B cell (primary cell): ENCODE measurements around the gene RAB24. TPM values are rescaled to one million over a fixed set of nuclear protein-coding genes. Genes with fewer than 3 reads are reported as not detected.
A peak's percentile ranks its signal among the peaks of the same experiment; 100 is the strongest.

Experiments
- ATAC-seq: fragments of 200-7000 bp; cut with Tn5 transposase; one replicate; pipeline ENCODE4 v1.10.0; 2021; ENCODE audit warnings: low read depth, mild to moderate bottlenecking, moderate number of reproducible peaks, moderate library complexity
- CTCF ChIA-PET: fragments of 350-600 bp; sonication (Branson Sonifier 250); formaldehyde crosslinking; loops from one replicate; lab custom pipeline; 2021; ENCODE audit warnings: antibody characterized with exemption, inconsistent platforms; lab: Charles Lee
- POLR2A ChIA-PET: fragments of 350-600 bp; sonication (Branson Sonifier 250); formaldehyde crosslinking; loops from one replicate; lab custom pipeline; 2021; ENCODE audit warnings: antibody characterized with exemption; lab: Charles Lee
- DNase-seq: peaks from one replicate; pipeline ENCODE4 v3.0.0; 2013
- H2AFZ ChIP-seq: 2 replicates; pipeline ENCODE4 v1.6.1; 2012; ENCODE audit warnings: mild to moderate bottlenecking, low read depth, low read length; ENCODE audit not compliant: insufficient read depth, poor library complexity, severe bottlenecking
- H3K27ac ChIP-seq, 2 donors: 1 replicate in 1 of 2; 2 replicates in 1 of 2; pipeline ENCODE4 v1.5.1; 2012 to 2013; ENCODE audit warnings: low read length in 2 of 2, mild to moderate bottlenecking in 2 of 2, moderate library complexity in 1 of 2
- H3K27me3 ChIP-seq, 4 experiments: fragments of 200-600 bp in 1 of 4; sonication (generic) in 1 of 4; replicated peaks in 1 of 4; 1 replicate in 2 of 4; 2 replicates in 2 of 4; pipeline versions ENCODE4 v1.6.1 to v1.7.0; 2013 to 2016; ENCODE audit warnings: low read length in 3 of 4, mild to moderate bottlenecking in 2 of 4, mixed read lengths in 1 of 4, moderate library complexity in 1 of 4; ENCODE audit not compliant: insufficient read depth in 4 of 4, control insufficient read depth in 3 of 4; ENCODE audit errors: control extremely low read depth in 1 of 4
- H3K36me3 ChIP-seq, 2 experiments: replicated peaks in 1 of 2; 1 replicate in 1 of 2; 2 replicates in 1 of 2; pipeline versions ENCODE4 v1.6.1 to v1.7.1; 2013; ENCODE audit warnings: low read length in 1 of 2; ENCODE audit not compliant: insufficient read depth in 2 of 2, control insufficient read depth in 1 of 2; ENCODE audit errors: control extremely low read depth in 1 of 2, extremely low read depth in 1 of 2
- H3K4me1 ChIP-seq, 2 donors: fragments of 200-600 bp in 1 of 2; sonication (generic) in 1 of 2; 1 replicate in 1 of 2; 2 replicates in 1 of 2; pipeline versions ENCODE4 v1.5.1 to v1.6.1; 2013 to 2017; ENCODE audit warnings: low read length in 2 of 2; ENCODE audit not compliant: control insufficient read depth in 2 of 2, insufficient read depth in 2 of 2
- H3K4me2 ChIP-seq: replicated peaks from 2 replicates; pipeline ENCODE3; 2012; ENCODE audit warnings: mild to moderate bottlenecking, low read depth, low read length; ENCODE audit not compliant: poor library complexity, severe bottlenecking
- H3K4me3 ChIP-seq, 5 experiments: fragments of 200-600 bp in 1 of 5; sonication (generic) in 1 of 5; 1 replicate in 3 of 5; 2 replicates in 2 of 5; pipeline versions ENCODE4 v1.5.1 to v1.7.0; 2011 to 2016; ENCODE audit warnings: low read length in 4 of 5, mild to moderate bottlenecking in 4 of 5, low read depth in 2 of 5, control low read depth in 1 of 5, moderate library complexity in 1 of 5; ENCODE audit not compliant: insufficient read depth in 1 of 5; ENCODE audit errors: control extremely low read depth in 1 of 5, extremely low read depth in 1 of 5
- H3K79me2 ChIP-seq: fragments of 200-600 bp; sonication (generic); one replicate; pipeline ENCODE4 v1.6.0; 2016; ENCODE audit warnings: low read length; ENCODE audit not compliant: control insufficient read depth, insufficient read depth
- H3K9ac ChIP-seq: fragments of 200-600 bp; sonication (generic); 2 replicates; pipeline ENCODE4 v1.6.1; 2017; ENCODE audit warnings: mild to moderate bottlenecking, low read length, moderate library complexity
- H3K9me3 ChIP-seq, 3 donors: one replicate each; pipeline versions ENCODE4 v1.6.1 to v1.7.1; 2013; ENCODE audit warnings: low read length in 2 of 3; ENCODE audit not compliant: control insufficient read depth in 2 of 3, insufficient read depth in 1 of 3; ENCODE audit errors: control extremely low read depth in 1 of 3
- H4K20me1 ChIP-seq: 2 replicates; pipeline ENCODE4 v1.6.0; 2012; ENCODE audit warnings: mild to moderate bottlenecking, low read length; ENCODE audit not compliant: insufficient read depth, control insufficient read depth, poor library complexity, severe bottlenecking
- H3K27ac Mint-ChIP-seq: one replicate; pipeline ENCODE4 v1.8.0; 2021; ENCODE audit warnings: mixed read lengths
- H3K27me3 Mint-ChIP-seq: one replicate; pipeline ENCODE4 v1.8.0; 2021; ENCODE audit warnings: mixed read lengths
- H3K4me1 Mint-ChIP-seq: one replicate; pipeline ENCODE4 v1.8.0; 2021; ENCODE audit warnings: mixed read lengths
- H3K4me3 Mint-ChIP-seq: one replicate; pipeline ENCODE4 v1.8.0; 2021; ENCODE audit warnings: mixed read lengths
- H3K9me3 Mint-ChIP-seq: one replicate; pipeline ENCODE4 v1.8.0; 2022; ENCODE audit warnings: mixed read lengths; ENCODE audit not compliant: insufficient read depth
- CTCF ChIP-seq: fragments of 200-600 bp; IDR thresholded peaks from one replicate; pipeline ENCODE4 v1.8.0; 2022; ENCODE audit warnings: antibody characterized with exemption, mild to moderate bottlenecking
- EZH2 ChIP-seq: IDR thresholded peaks from 2 replicates; pipeline ENCODE4 v1.6.1; 2012; ENCODE audit warnings: borderline replicate concordance, low read depth, mild to moderate bottlenecking, moderate library complexity, low read length; ENCODE audit not compliant: insufficient read depth, poor library complexity, severe bottlenecking
- WGBS: methylation state at CpG from one replicate; pipeline ENCODE4 v1.1.5; 2013; ENCODE audit warnings: missing lambda C conversion rate; ENCODE audit not compliant: insufficient coverage; 5-methylcytosine and 5-hydroxymethylcytosine counted together
- intact Hi-C: fragments of 100-400 bp; cut with micrococcal nuclease; formaldehyde crosslinking; loops from one replicate; pipeline ENCODE4 v1.10.0; 2022
- polyA plus RNA-seq: library from polyadenylated mRNA; depleted of rRNA; stranded (reverse); fragments of >200 nt; gene quantifications from 2 replicates; pipeline ENCODE4 v1.2.3, GENCODE V29; 2012
- total RNA-seq, 2 donors: library from RNA; stranded (reverse); fragments of 120-200 nt in 1 of 2; gene quantifications; 1 replicate in 1 of 2; 2 replicates in 1 of 2; pipeline versions ENCODE4 v1.2.3 to v1.2.4, GENCODE V29; 2013 to 2022

The RAB24 gene
- total and polyA plus RNA-seq, 2 donors (not counting 1 experiment from before 2014, with no cell fraction given) = 38.3 to 147 TPM

DNA sequence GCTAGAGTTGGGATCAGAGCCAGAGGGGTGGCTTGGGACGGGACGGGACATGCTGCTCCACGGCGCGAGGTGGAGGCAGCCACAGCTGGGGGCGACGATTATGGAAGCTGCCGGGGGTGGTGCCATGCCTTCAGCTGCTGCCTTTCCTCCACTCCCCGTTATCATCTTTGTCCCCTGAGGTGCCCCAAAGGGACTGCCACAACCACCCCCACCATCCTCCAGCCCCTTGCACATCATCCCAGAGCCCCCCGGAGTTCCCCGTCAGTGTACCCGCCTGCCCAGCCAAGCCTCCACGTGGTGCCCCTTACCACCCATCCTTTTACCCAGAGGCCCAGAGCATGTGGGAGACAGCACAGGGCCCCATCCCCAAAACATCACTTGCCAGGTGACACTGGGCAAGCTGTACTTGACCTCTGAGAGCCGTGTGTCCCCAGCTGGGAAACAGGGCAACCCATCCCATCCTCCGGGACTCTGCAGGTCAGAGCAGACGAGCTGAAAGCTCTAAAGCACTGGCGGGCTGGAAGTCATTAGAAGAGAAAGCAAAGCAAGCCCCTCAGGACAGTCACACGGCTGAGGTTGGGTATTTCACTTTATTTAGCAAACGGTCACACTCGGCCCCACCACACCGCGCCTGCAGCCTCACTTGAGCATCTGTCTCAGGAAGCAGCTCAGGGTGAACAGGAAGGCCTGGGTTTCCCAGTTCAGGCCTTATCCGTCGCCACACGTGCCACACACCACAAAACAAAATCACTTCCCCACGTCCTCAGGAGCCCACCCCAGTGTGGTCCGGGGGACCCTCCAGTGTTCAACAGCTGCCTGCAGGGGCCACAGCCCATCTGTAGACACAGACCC lies 27.7 kb upstream of the RAB24 start:
- TF ChIP-seq CTCF = no peak
- no peak for TF ChIP-seq EZH2
- ChIA-PET POLR2A (no interaction called here), CTCF (interaction anchor here (1.0 to 1.5 kb wide), 7 partner anchors 9 to 170 kb away, joined by 3 to 4 read pairs (median 3); no protein-coding TSS in a partner anchor)
- intact Hi-C loops = no loop called here
- peak overlapping the region; percentile 54 for H2AFZ ChIP-seq
- no peak overlapping the region for H3K4me3 ChIP-seq
- H3K4me1 ChIP-seq = peaks cover 16 to 25% of the 10 kb centered on the region in 2 donors
- peaks cover 2 to 59% of the 10 kb centered on the region in 2 experiments for H3K36me3 ChIP-seq
- H3K79me2 ChIP-seq = peaks cover 9% of the 10 kb centered on the region
- peak overlapping the region; percentile 27 for H3K9ac ChIP-seq
- H3K4me1 Mint-ChIP-seq = peaks cover 25% of the 10 kb centered on the region
- ATAC-seq = peak; percentile 50
- no peaks in the 10 kb centered on the region for H3K27me3 Mint-ChIP-seq
- no peaks in the 10 kb centered on the region for H3K27me3 ChIP-seq
- peak overlapping the region; percentile 49 for H3K4me3 Mint-ChIP-seq
- H4K20me1 ChIP-seq = peaks cover 16% of the 10 kb centered on the region
- H3K4me2 ChIP-seq = peak overlapping the region; percentile 62
- H3K27ac ChIP-seq = peak overlapping the region in 1 of 2 donors; percentile 65
- H3K27ac Mint-ChIP-seq = peak overlapping the region; percentile 75
- 27% methylated on average over 27 of the region's 27 CpGs for WGBS
- no peaks in the 10 kb centered on the region for H3K9me3 ChIP-seq
- DNase-seq = peak; percentile 60
- no peaks in the 10 kb centered on the region for H3K9me3 Mint-ChIP-seq

- no peak overlapping the region for H3K4me3 Mint-ChIP-seq
- Histone ChIP-seq H3K79me2 (peaks cover 9% of the 10 kb centered on the region), H3K27ac (no peak overlapping the region), H4K20me1 (peaks cover 8% of the 10 kb centered on the region), H2AFZ (no peak overlapping the region), H3K36me3 (peaks cover 4 to 45% of the 10 kb centered on the region in 2 experiments), H3K9me3 (no peaks in the 10 kb centered on the region), H3K4me1 (peaks cover 16 to 25% of the 10 kb centered on the region in 2 donors), H3K27me3 (no peaks in the 10 kb centered on the region), H3K4me3 (no peak overlapping the region), H3K4me2 (no peak overlapping the region), H3K9ac (no peak overlapping the region)
- ChIA-PET CTCF (interaction anchor here (1.1 kb wide), 1 partner anchor 14 kb away, joined by 3 read pairs; no protein-coding TSS in a partner anchor), POLR2A (no interaction called here)
- ATAC-seq (no peak), DNase-seq (no peak)
- H3K27ac Mint-ChIP-seq = no peak overlapping the region
- 89% methylated on average over 6 of the region's 6 CpGs for WGBS
- no peak for TF ChIP-seq EZH2
- TF ChIP-seq CTCF = no peak
- H3K9me3 Mint-ChIP-seq = no peaks in the 10 kb centered on the region
- intact Hi-C loops = no loop called here
- no peaks in the 10 kb centered on the region for H3K27me3 Mint-ChIP-seq
- H3K4me1 Mint-ChIP-seq = peaks cover 25% of the 10 kb centered on the region
Measured at GRCh38 chr5:177329883-177330282, 26.4 kb upstream of the RAB24 start.
